ENCODE results near the gene COL18A1. TPM values are rescaled to one million over a fixed set of nuclear protein-coding genes. Genes with fewer than 3 reads are reported as not detected.

The COL18A1 gene
- total RNA-seq, 1 donor: 8.6 TPM

Other genes starting within 250 kb of the COL18A1 start
- 13.9 TPM for gene POFUT2, start 117.3 kb upstream of the COL18A1 start, total RNA-seq
- gene SLC19A1, start 137.3 kb downstream of the COL18A1 start, total RNA-seq: 10.6 TPM
- 2.2 TPM for gene PCBP3, start 238.6 kb downstream of the COL18A1 start, total RNA-seq